SK-N-SH (cell line): ENCODE data around the gene CPA1. TPM values are rescaled to one million over a fixed set of nuclear protein-coding genes. Genes with fewer than 3 reads are reported as not detected.

Experiments
- CTCF ChIA-PET: fragments of 300-600, 350-600 bp; formaldehyde crosslinking; extraction: SDS; loops from one replicate; lab custom pipeline; 2021; lab: Yijun Ruan, JAX
- POLR2A ChIA-PET: fragments of 350-600 bp; sonication (Branson Sonifier 250); formaldehyde crosslinking; extraction: SDS; loops from one replicate; lab custom pipeline; 2020; ENCODE audit warnings: antibody characterized with exemption, inconsistent platforms; lab: Yijun Ruan, JAX
- DNase-seq: peaks from one replicate; pipeline ENCODE4 v3.0.0; 2012
- H2AFZ ChIP-seq: fragments of 200-600 bp; sonication (generic); 2 replicates; pipeline ENCODE4 v1.8.1; 2016; ENCODE audit warnings: antibody characterized with exemption, mild to moderate bottlenecking, low read depth
- H3F3A ChIP-seq: fragments of 200-600 bp; sonication (generic); replicated peaks from 2 replicates; pipeline ENCODE3; 2016; ENCODE audit warnings: antibody characterized with exemption, mild to moderate bottlenecking; ENCODE audit not compliant: insufficient read depth
- H3K27ac ChIP-seq, 2 experiments: fragments of 200-500 bp in 1 of 2; fragments of 200-600 bp in 1 of 2; sonication (Bioruptor generic) in 1 of 2; sonication (generic), shearing (Covaris generic) in 1 of 2; 2 replicates each; pipeline versions ENCODE4 v1.5.1 to v1.6.1; 2014 to 2016; ENCODE audit warnings: low read depth in 2 of 2, inconsistent platforms in 1 of 2, low read length in 1 of 2, mild to moderate bottlenecking in 1 of 2, mixed read lengths in 1 of 2
- H3K27me3 ChIP-seq: fragments of 200-600 bp; sonication (generic), shearing (Covaris generic); 2 replicates; pipeline ENCODE4 v1.6.1; 2016; ENCODE audit warnings: mixed run types; ENCODE audit not compliant: insufficient read depth
- H3K36me3 ChIP-seq, 2 experiments: fragments of 200-500 bp in 1 of 2; fragments of 200-600 bp in 1 of 2; sonication (Bioruptor generic) in 1 of 2; sonication (generic) in 1 of 2; replicated peaks in 1 of 2; 2 replicates each; pipeline versions ENCODE3 to v1.5.1; 2014 to 2016; ENCODE audit warnings: low read length in 1 of 2, mild to moderate bottlenecking in 1 of 2; ENCODE audit not compliant: insufficient read depth in 2 of 2, control insufficient read depth in 1 of 2
- H3K4me1 ChIP-seq, 2 experiments: fragments of 200-500 bp in 1 of 2; fragments of 200-600 bp in 1 of 2; sonication (Bioruptor generic) in 1 of 2; sonication (generic), shearing (Covaris generic) in 1 of 2; 2 replicates each; pipeline versions ENCODE4 v1.5.1 to v1.6.1; 2014 to 2016; ENCODE audit warnings: low read depth in 1 of 2, low read length in 1 of 2, mixed run types in 1 of 2; ENCODE audit not compliant: insufficient read depth in 2 of 2, control insufficient read depth in 1 of 2
- H3K4me2 ChIP-seq: fragments of 200-600 bp; sonication (generic), shearing (Covaris generic); 2 replicates; pipeline ENCODE4 v1.6.1; 2017; ENCODE audit warnings: mixed run types
- H3K4me3 ChIP-seq, 2 experiments: fragments of 200-500 bp in 1 of 2; fragments of 200-600 bp in 1 of 2; sonication (Bioruptor generic) in 1 of 2; sonication (generic), shearing (Covaris generic) in 1 of 2; 2 replicates each; pipeline versions ENCODE4 v1.5.1 to v1.8.1; 2014 to 2016; ENCODE audit warnings: low read depth in 2 of 2, inconsistent platforms in 1 of 2, low read length in 1 of 2, mild to moderate bottlenecking in 1 of 2, mixed read lengths in 1 of 2, moderate library complexity in 1 of 2
- H3K79me2 ChIP-seq: fragments of 200-600 bp; sonication (generic); 2 replicates; pipeline ENCODE4 v1.8.1; 2017; ENCODE audit warnings: mild to moderate bottlenecking; ENCODE audit not compliant: insufficient read depth
- H3K9ac ChIP-seq: fragments of 200-600 bp; sonication (generic); 2 replicates; pipeline ENCODE4 v1.6.1; 2017; ENCODE audit warnings: mixed run types
- H3K9me2 ChIP-seq: fragments of 200-600 bp; sonication (generic); 2 replicates; pipeline ENCODE4 v1.6.1; 2017; ENCODE audit warnings: mixed run types
- H3K9me3 ChIP-seq: fragments of 200-600 bp; sonication (generic); 2 replicates; pipeline ENCODE4 v1.6.1; 2017; ENCODE audit warnings: mixed run types, mild to moderate bottlenecking, moderate library complexity
- H4K20me1 ChIP-seq: fragments of 200-600 bp; sonication (generic); 2 replicates; pipeline ENCODE4 v1.6.1; 2017; ENCODE audit warnings: mild to moderate bottlenecking, mixed run types; ENCODE audit not compliant: insufficient read depth
- EZH2phosphoT487 ChIP-seq: fragments of 200-600 bp; sonication (generic); IDR thresholded peaks from 2 replicates; pipeline ENCODE4 v1.6.1; 2017; ENCODE audit warnings: low read depth, mixed run types, mild to moderate bottlenecking, antibody characterized with exemption, moderate library complexity, borderline replicate concordance
- FOSL2 ChIP-seq: IDR thresholded peaks from 2 replicates; pipeline ENCODE4 v1.4.0; 2012; ENCODE audit warnings: low read depth, mild to moderate bottlenecking, moderate library complexity, borderline replicate concordance
- FOXJ3 ChIP-seq: sonication (generic); formaldehyde crosslinking; IDR thresholded peaks from 2 replicates; pipeline ENCODE4 v1.5.1; 2020; ENCODE audit warnings: mild to moderate bottlenecking, missing genetic modification reagents
- GABPA ChIP-seq: IDR thresholded peaks from 2 replicates; pipeline ENCODE4 v1.4.0; 2012; ENCODE audit warnings: low read depth, mild to moderate bottlenecking
- JUND ChIP-seq: IDR thresholded peaks from 2 replicates; pipeline ENCODE4 v1.4.0; 2012
- NFIC ChIP-seq: IDR thresholded peaks from 2 replicates; pipeline ENCODE4 v1.4.0; 2012; ENCODE audit warnings: borderline replicate concordance
- PBX3 ChIP-seq: IDR thresholded peaks from 2 replicates; pipeline ENCODE4; 2012
- POLR2AphosphoS5 ChIP-seq: IDR thresholded peaks from 2 replicates; pipeline ENCODE4 v1.6.1; 2012; ENCODE audit warnings: low read depth, low read length
- RAD21 ChIP-seq: IDR thresholded peaks from 2 replicates; pipeline ENCODE4 v1.6.1; 2012; ENCODE audit warnings: mild to moderate bottlenecking, low read length
- REST ChIP-seq: IDR thresholded peaks from 2 replicates; pipeline ENCODE4 v1.6.1; 2012; ENCODE audit warnings: mild to moderate bottlenecking, low read depth, low read length, moderate library complexity
- RFX5 ChIP-seq: IDR thresholded peaks from 2 replicates; pipeline ENCODE4 v1.6.1; 2012; ENCODE audit warnings: mild to moderate bottlenecking, improper control_type of control experiment, low read length
- RXRA ChIP-seq: IDR thresholded peaks from 2 replicates; pipeline ENCODE4 v1.4.0; 2012; ENCODE audit warnings: low read depth, mild to moderate bottlenecking, borderline replicate concordance
- SIN3A ChIP-seq: IDR thresholded peaks from 2 replicates; pipeline ENCODE4 v1.6.1; 2012; ENCODE audit warnings: low read depth, mild to moderate bottlenecking, low read length, moderate library complexity, borderline replicate concordance
- SMC3 ChIP-seq: IDR thresholded peaks from 2 replicates; pipeline ENCODE4 v1.6.1; 2012; ENCODE audit warnings: low read depth, low read length, improper control_type of control experiment
- TAF1 ChIP-seq: IDR thresholded peaks from 2 replicates; pipeline ENCODE4 v1.6.1; 2012; ENCODE audit warnings: low read depth, mild to moderate bottlenecking, low read length, moderate library complexity, borderline replicate concordance
- TCF12 ChIP-seq: IDR thresholded peaks from 2 replicates; pipeline ENCODE4 v1.4.0; 2012
- USF1 ChIP-seq: IDR thresholded peaks from 2 replicates; pipeline ENCODE4 v1.4.0; 2012; ENCODE audit warnings: low read depth, borderline replicate concordance
- YY1 ChIP-seq: IDR thresholded peaks from 2 replicates; pipeline ENCODE4 v1.4.0; 2012; ENCODE audit warnings: low read depth, mild to moderate bottlenecking
- ZBTB33 ChIP-seq: IDR thresholded peaks from 2 replicates; pipeline ENCODE4 v1.4.0; 2012; ENCODE audit warnings: low read depth, borderline replicate concordance
- WGBS: methylation state at CpG from one replicate; pipeline ENCODE4 v1.1.6; 2017; ENCODE audit warnings: low lambda C conversion rate; 5-methylcytosine and 5-hydroxymethylcytosine counted together
- polyA plus RNA-seq, 3 experiments: library from polyadenylated mRNA; depleted of rRNA; stranded (reverse); fragments of >200 nt; gene quantifications; 2 replicates each; pipeline ENCODE4 v1.2.3, GENCODE V29; 2012

Gene CPA1
- polyA plus RNA-seq, 1 of the 3 experiments (the other 2 are of a cell fraction), result 0.05 TPM

- H2AFZ ChIP-seq, result no peak overlapping the region
- 97% methylated on average over 4 of the region's 5 CpGs for WGBS
- no peak for DNase-seq
- no peaks in the 10 kb centered on the region for H3K27me3 ChIP-seq
- H3K27ac ChIP-seq, result no peak overlapping the region
- H3K4me2 ChIP-seq, result no peak overlapping the region
- no peaks in the 10 kb centered on the region for H4K20me1 ChIP-seq
- H3K9me2 ChIP-seq, result no peaks in the 10 kb centered on the region
- peaks cover 23 to 32% of the 10 kb centered on the region in 2 experiments; a peak in 3 of 4 replicates for H3K4me1 ChIP-seq
- CTCF ChIA-PET, result interaction anchor here (1.0 kb wide), 1 partner anchor 14 kb away, joined by 4 read pairs; no protein-coding TSS in a partner anchor
- peaks cover 33% of the 10 kb centered on the region for H3F3A ChIP-seq
- no peak for TF ChIP-seq NFIC
- no peak for TF ChIP-seq EZH2phosphoT487
- TF ChIP-seq REST, result no peak
- no peak for TF ChIP-seq SMC3
- TF ChIP-seq RFX5, result no peak
- no peak for TF ChIP-seq JUND
- TF ChIP-seq TCF12, result no peak
- no peak for TF ChIP-seq SIN3A
- no peak for TF ChIP-seq GABPA
- TF ChIP-seq RAD21, result no peak
- TF ChIP-seq POLR2AphosphoS5, result no peak
- TF ChIP-seq ZBTB33, result no peak
- TF ChIP-seq USF1, result no peak
- no peak for TF ChIP-seq FOSL2
- no peak for TF ChIP-seq FOXJ3 (CRISPR knock-in tag)
- no peak for TF ChIP-seq TAF1
- TF ChIP-seq RXRA, result no peak
- no peak for TF ChIP-seq PBX3
- TF ChIP-seq YY1, result no peak
- H3K9ac ChIP-seq, result no peak overlapping the region
- POLR2A ChIA-PET, result no interaction called here
- no peak overlapping the region for H3K4me3 ChIP-seq
- no peaks in the 10 kb centered on the region for H3K9me3 ChIP-seq
- no peaks in the 10 kb centered on the region for H3K36me3 ChIP-seq
- no peaks in the 10 kb centered on the region for H3K79me2 ChIP-seq
Observed at GRCh38 chr7:130359276-130359857, 20.9 kb upstream of the CPA1 start.
